Kasumi-1 (cell line): ENCODE measurements around the gene SLC34A3.

Experiments used
- DNase-seq, 2 experiments: peaks; one replicate each; lab custom pipeline; 2025; lab: John Stamatoyannopoulos, UW

Gene SLC34A3

GRCh38 chr9:137195525-137196220, 35.0 kb upstream of the SLC34A3 start:
- DNase-seq: no peak

GRCh38 chr9:137198051-137198901, 32.4 kb upstream of the SLC34A3 start:
- no peak for DNase-seq

DNA sequence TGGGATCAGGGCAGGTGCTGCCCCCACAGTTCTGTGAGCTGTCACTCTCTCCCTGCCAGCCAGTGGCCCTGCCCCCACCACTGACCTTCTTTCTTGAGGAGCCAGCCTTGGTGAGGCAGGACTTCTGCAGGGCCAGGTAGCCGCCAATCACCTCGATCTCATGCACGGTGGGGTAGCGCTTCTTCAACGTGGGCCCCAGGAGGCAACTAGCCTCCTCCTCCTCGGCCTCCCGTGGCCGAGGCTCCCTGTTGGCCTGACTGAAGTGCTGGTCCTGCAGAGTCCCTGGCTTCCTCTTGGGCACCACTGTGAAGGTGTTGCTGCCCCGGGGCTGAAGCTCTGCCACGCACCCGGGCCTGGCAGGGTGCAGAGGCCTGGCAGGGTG, 31.8 kb upstream of the SLC34A3 start:
- DNase-seq: no peak

GRCh38 chr9:137199411-137200121, 31.1 kb upstream of the SLC34A3 start:
- no peak for DNase-seq

- DNase-seq: peak; percentile 97 to 98
Measured at GRCh38 chr9:137200311-137201204, 30.1 kb upstream of the SLC34A3 start, which contains the start of gene TPRN. Gene TPRN (minus strand): TSS chr9:137200741. CDS start chr9:137200711, 30 bp downstream.

GRCh38 chr9:137201205-137201868, 29.4 kb upstream of the SLC34A3 start:
- no peak for DNase-seq

GRCh38 chr9:137202966-137203365, 27.7 kb upstream of the SLC34A3 start:
- DNase-seq: no peak

- no peak for DNase-seq
Measured at GRCh38 chr9:137204731-137205125, 26.0 kb upstream of the SLC34A3 start.

DNA sequence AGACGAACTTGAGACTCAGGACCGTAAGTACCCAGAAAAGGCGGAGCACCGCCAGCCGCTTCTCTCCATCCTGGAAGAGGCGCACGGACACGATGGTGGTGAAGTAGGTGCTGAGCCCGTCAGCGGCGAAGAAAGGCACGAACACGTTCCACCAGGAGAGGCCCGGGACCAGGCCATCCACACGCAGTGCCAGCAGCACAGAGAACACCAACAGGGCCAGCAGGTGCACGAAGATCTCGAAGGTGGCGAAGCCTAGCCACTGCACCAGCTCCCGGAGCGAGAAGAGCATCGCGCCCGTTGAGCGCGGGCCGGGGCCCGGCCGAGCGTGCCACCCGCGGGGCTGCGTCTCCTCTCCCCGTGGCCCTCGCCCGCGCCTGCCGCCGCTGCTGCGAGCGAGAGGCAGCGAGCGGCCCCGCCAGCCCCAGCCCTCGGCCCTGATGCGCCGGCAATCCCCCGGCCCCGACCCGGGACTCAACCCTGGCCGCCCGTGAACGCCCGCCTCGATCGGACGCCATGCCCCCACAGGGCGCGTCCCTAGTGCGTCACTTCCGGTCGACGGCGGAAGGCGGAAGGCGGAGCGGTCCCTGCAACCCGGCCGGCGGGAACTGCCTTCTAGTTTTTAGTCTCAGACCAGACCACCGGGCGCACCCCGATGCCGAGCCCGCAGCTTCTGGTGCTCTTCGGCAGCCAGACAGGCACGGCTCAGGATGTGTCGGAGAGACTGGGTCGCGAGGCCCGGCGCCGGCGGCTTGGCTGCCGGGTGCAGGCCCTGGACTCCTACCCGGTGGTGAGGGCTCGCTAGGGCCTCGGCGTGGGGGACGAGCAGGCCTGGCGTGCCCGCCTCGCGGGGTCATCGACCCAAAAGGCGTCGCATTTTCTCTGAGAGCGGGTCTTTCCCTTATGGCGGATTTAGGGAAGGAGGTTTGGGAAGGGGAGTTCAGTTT, 25.3 kb upstream of the SLC34A3 start, which contains the start of the genes NDOR1 and TMEM203:
Gene NDOR1 (plus strand): TSS at position 575 of the 944 bp plus-strand sequence. CDS start 78 bp downstream, at position 653.
Gene TMEM203 (minus strand): TSS at position 523 of the 944 bp plus-strand sequence. CDS start 234 bp downstream, at position 289.
- peak; percentile 79 to 83 for DNase-seq

- no peak for DNase-seq
Measured at GRCh38 chr9:137206602-137207001, 24.1 kb upstream of the SLC34A3 start.

DNA sequence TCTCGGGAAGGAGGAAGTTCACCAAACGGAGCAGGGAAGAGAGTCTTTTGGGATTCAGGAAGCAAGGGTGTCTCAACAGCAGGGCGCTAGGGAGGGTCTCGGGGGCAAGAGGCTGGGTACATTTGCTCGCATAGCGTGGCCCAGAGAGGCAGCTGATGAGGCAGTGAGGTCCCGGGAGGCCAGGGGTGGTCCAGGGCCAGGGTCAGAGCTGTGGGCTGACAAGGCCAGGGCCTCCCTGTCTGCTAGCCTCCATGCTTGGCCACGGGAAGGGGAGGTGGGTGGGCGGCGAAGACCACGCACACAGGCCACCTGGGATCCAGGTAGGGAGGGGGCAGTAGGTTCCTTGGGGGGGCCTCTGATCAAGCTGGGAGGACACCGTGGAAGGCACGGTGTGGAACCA, 19.2 kb upstream of the SLC34A3 start:
- DNase-seq: no peak

GRCh38 chr9:137212520-137212919, 18.2 kb upstream of the SLC34A3 start:
- DNase-seq: no peak

DNA sequence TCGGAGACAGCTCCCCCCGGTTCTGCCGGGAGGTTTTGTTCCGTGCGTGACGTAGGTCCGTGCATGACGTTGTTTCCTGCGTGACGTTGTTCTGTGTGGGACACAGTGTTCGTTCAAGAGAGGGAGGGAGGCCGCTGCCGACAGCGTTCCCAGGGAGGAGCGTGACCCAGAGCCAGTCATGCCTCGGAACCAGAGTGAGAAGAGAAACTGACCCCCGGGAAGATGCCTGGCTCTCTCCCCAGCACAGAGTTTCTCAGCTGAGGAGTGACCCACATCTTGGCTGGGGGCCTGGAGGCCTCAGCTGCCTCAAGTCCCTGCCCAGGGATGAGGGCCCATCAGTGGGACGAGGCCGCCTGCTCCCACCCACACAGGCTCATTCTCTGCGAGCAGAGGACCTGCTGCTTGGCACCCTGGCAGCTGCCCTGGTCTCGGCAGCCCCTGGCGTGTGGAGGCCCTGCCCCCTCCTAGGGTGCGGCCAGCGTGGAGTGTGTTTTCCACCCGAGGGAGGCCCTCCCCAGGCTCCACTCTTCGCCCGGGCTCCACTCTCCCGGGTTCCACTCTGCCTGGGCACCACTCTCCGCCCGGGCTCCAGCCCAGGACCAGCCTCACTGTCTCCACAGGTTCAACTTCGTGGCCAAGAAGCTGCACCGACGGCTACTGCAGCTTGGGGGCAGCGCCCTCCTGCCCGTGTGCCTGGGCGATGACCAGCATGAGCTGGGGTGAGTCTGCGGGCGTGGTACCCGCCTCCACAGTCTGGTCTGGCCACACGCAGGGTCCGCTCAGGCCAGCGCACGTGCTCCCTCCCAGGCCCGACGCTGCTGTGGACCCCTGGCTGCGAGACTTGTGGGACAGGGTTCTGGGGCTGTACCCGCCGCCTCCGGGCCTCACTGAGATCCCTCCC, 17.3 kb upstream of the SLC34A3 start:
- DNase-seq: no peak

DNA sequence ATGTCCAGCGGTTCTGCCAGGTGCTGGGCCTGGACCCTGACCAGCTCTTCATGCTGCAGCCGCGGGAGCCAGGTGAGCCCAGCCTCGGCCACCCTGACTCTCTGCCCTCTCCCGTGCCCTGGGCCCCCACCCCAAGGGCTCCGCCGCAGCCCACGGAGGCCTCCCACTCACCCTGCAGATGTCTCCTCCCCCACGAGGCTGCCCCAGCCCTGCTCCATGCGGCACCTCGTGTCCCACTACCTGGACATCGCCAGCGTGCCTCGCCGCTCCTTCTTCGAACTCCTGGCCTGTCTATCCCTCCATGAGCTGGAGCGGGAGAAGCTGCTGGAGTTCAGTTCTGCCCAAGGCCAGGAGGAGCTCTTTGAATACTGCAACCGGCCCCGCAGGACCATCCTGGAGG, 16.1 kb upstream of the SLC34A3 start:
- no peak for DNase-seq

- no peak for DNase-seq
Measured at GRCh38 chr9:137215196-137215986, 15.3 kb upstream of the SLC34A3 start.

GRCh38 chr9:137216188-137216965, 14.3 kb upstream of the SLC34A3 start:
- no peak for DNase-seq
